K562 (cell line): ENCODE data around the gene ECI2. TPM values are rescaled to one million over a fixed set of nuclear protein-coding genes. Genes with fewer than 3 reads are reported as not detected.

Experiments
- ATAC-seq: fragments of 200-7000 bp; cut with Tn5 transposase; 3 replicates; pipeline ENCODE4 v1.9.1; 2020; ENCODE audit warnings: moderate library complexity
- BruUV-seq: library from RNA; stranded (reverse); fragments of 400-500 nt; replicated peaks from 2 replicates; lab custom pipeline; 2021; lab: Mats Ljungman, UMichigan
- CTCF ChIA-PET: fragments of 300-600 bp; formaldehyde crosslinking; extraction: SDS; loops from one replicate; lab custom pipeline; 2021; ENCODE audit warnings: low intra/inter-chr PET ratio; lab: Yijun Ruan, JAX
- POLR2A ChIA-PET: fragments of 300-600, 350-650 bp; sonication (Branson Sonifier 250); formaldehyde crosslinking; extraction: SDS; loops from one replicate; lab custom pipeline; 2021; ENCODE audit warnings: antibody characterized with exemption, inconsistent platforms; lab: Yijun Ruan, JAX
- DNase-seq, 4 experiments: peaks; one replicate each; pipeline versions ENCODE4 v3.0.0 to v3.0.0-alpha.2; 2011 to 2018; ENCODE audit warnings: low spot score in 3 of 4, mixed read lengths in 3 of 4; ENCODE audit errors: extremely low read depth in 1 of 4
- FAIRE-seq: peaks from 2 replicates; lab custom pipeline; 2011; peaks lifted over from hg19 to GRCh38; lab: Jason Lieb, UNC
- H2AFZ ChIP-seq: 2 replicates; pipeline ENCODE4 v1.6.0; 2011; ENCODE audit warnings: low read depth, low read length, control low read depth, inconsistent platforms
- H3K27ac ChIP-seq: fragments of 200-600 bp; 3 replicates; pipeline ENCODE4 v1.8.0; 2011; ENCODE audit warnings: low read depth, mild to moderate bottlenecking, control low read depth, inconsistent platforms, low read length, moderate library complexity, mixed read lengths; ENCODE audit errors: extremely low read depth
- H3K27me3 ChIP-seq, 2 experiments: fragments of 300-600 bp in 1 of 2; 2 replicates in 1 of 2; 3 replicates in 1 of 2; pipeline versions ENCODE4 v1.6.0 to v1.8.0; 2011; ENCODE audit warnings: inconsistent platforms in 2 of 2, low read length in 2 of 2, mild to moderate bottlenecking in 1 of 2, mixed read lengths in 1 of 2, moderate library complexity in 1 of 2; ENCODE audit not compliant: control insufficient read depth in 2 of 2, insufficient read depth in 2 of 2
- H3K36me3 ChIP-seq: fragments of 300-600 bp; 3 replicates; pipeline ENCODE4 v1.8.0; 2011; ENCODE audit warnings: mild to moderate bottlenecking, low read length, inconsistent platforms; ENCODE audit not compliant: control insufficient read depth, insufficient read depth
- H3K4me1 ChIP-seq, 2 experiments: fragments of 200-600 bp in 1 of 2; replicated peaks in 1 of 2; 2 replicates in 1 of 2; 3 replicates in 1 of 2; pipeline versions ENCODE4 v1.5.1 to v1.8.0; 2011; ENCODE audit warnings: inconsistent platforms in 2 of 2, low read length in 2 of 2, mild to moderate bottlenecking in 1 of 2, mixed read lengths in 1 of 2, moderate library complexity in 1 of 2; ENCODE audit not compliant: control insufficient read depth in 2 of 2, insufficient read depth in 2 of 2
- H3K4me2 ChIP-seq: 2 replicates; pipeline ENCODE4 v1.6.1; 2011; ENCODE audit warnings: low read length, control low read depth, inconsistent platforms, mixed read lengths; ENCODE audit not compliant: insufficient read depth
- H3K4me3 ChIP-seq: fragments of 200-600 bp; sonication (generic), shearing (Covaris generic); 2 replicates; pipeline ENCODE4 v1.5.1; 2016; ENCODE audit warnings: control low read depth, inconsistent platforms
- H3K79me2 ChIP-seq: fragments of 200-600 bp; 3 replicates; pipeline ENCODE4 v1.8.0; 2011; ENCODE audit warnings: low read length, inconsistent platforms; ENCODE audit not compliant: control insufficient read depth, insufficient read depth
- H3K9ac ChIP-seq, 2 experiments: 2 replicates each; pipeline versions ENCODE4 v1.6.0 to v1.6.1; 2011; ENCODE audit warnings: low read depth in 2 of 2, low read length in 2 of 2, control low read depth in 1 of 2, inconsistent platforms in 1 of 2, mild to moderate bottlenecking in 1 of 2, mixed read lengths in 1 of 2; ENCODE audit not compliant: insufficient read depth in 1 of 2
- H3K9me1 ChIP-seq: one replicate; pipeline ENCODE4 v1.6.0; 2011; ENCODE audit warnings: inconsistent platforms, mild to moderate bottlenecking, low read length, moderate library complexity; ENCODE audit not compliant: control insufficient read depth, insufficient read depth
- H3K9me3 ChIP-seq: replicated peaks from 2 replicates; pipeline ENCODE4 v1.5.1; 2011; ENCODE audit warnings: low read depth, low read length, inconsistent platforms; ENCODE audit not compliant: control insufficient read depth, insufficient read depth
- H4K20me1 ChIP-seq: replicated peaks from 2 replicates; pipeline ENCODE4 v1.6.1; 2011; ENCODE audit warnings: low read length, inconsistent platforms, mixed read lengths; ENCODE audit not compliant: control insufficient read depth, insufficient read depth
- BRD9 ChIP-seq: fragments of 450-650 bp; IDR thresholded peaks from 2 replicates; pipeline ENCODE4 v1.6.1; 2018; ENCODE audit warnings: low read depth; ENCODE audit not compliant: partially characterized antibody
- HMGXB4 ChIP-seq: sonication (generic); formaldehyde crosslinking; IDR thresholded peaks from 2 replicates; pipeline ENCODE4 v1.8.1; 2023; ENCODE audit warnings: mild to moderate bottlenecking, missing genetic modification reagents
- HOXB6 ChIP-seq: fragments of 250-450 bp; sonication (Bioruptor Pico); IDR thresholded peaks from 2 replicates; pipeline ENCODE4 v1.5.1; 2022; ENCODE audit warnings: mild to moderate bottlenecking, borderline replicate concordance
- ZNF197 ChIP-seq: fragments of 200-800 bp; sonication (Bioruptor generic); IDR thresholded peaks from 2 replicates; pipeline ENCODE4 v1.6.1; 2016; ENCODE audit warnings: low read depth, missing genetic modification characterization, missing compliant biosample characterization
- WGBS: fragments of 100-300 bp; shearing (Covaris generic); methylation state at CpG from one replicate; pipeline ENCODE4 v1.1.6; 2016; ENCODE audit warnings: low coverage, mixed read lengths; ENCODE audit not compliant: insufficient coverage; ENCODE audit errors: missing lambda C conversion rate; 5-methylcytosine and 5-hydroxymethylcytosine counted together
- in situ Hi-C: fragments of 300-500 bp; cut with MboI; formaldehyde crosslinking; loops from 4 replicates; pipeline ENCODE4 v1.15.0; 2018; ENCODE audit warnings: inconsistent platforms, mixed read lengths
- intact Hi-C: fragments of 100-400 bp; cut with micrococcal nuclease; formaldehyde crosslinking; loops from 2 replicates; pipeline ENCODE4 v1.14.2; 2022
- polyA plus RNA-seq, 8 experiments: library from polyadenylated mRNA; depleted of rRNA in 4 of 8; stranded (reverse) in 5 of 8; unstranded in 3 of 8; fragments of >200 nt; fragmentation: Nextera tagmentation in 2 of 8; fragmentation: Illumina TruSeq in 1 of 8; extraction: Ambion mirVana in 2 of 8; extraction: Trizol in 1 of 8; gene quantifications; 2 replicates each; pipeline versions ENCODE4 v1.2.1 to v1.2.3, GENCODE V29; 2011 to 2014; ENCODE audit warnings: inconsistent platforms in 1 of 8, missing spikeins in 1 of 8
- total RNA-seq, 7 experiments: library from RNA; depleted of rRNA in 6 of 7; stranded (reverse); fragments of >200 nt in 6 of 7; fragmentation: Illumina TruSeq in 2 of 7; extraction: Trizol in 2 of 7; gene quantifications; 2 replicates each; pipeline versions ENCODE4 v1.2.1 to v1.2.3, GENCODE V29; 2011 to 2021; ENCODE audit warnings: low replicate concordance in 1 of 7

The ECI2 gene
- total and polyA plus RNA-seq, 9 of the 15 experiments (the other 6 are each of a cell fraction or from before 2014, with no cell fraction given) = 80.7 to 377 (median 142) TPM

- intact Hi-C loops = no loop called here
- CTCF ChIA-PET = interaction anchor here (0.5 kb wide), 1 partner anchor 1180 kb away, joined by 4 read pairs; no protein-coding TSS in a partner anchor
- no peak overlapping the region for H3K27ac ChIP-seq
Observed at GRCh38 chr6:4164456-4164855, 29.1 kb upstream of the ECI2 start.

More at GRCh38 chr6:4164456-4164855, 29.1 kb upstream of the ECI2 start:
- Histone ChIP-seq H3K4me1 (no peaks in the 10 kb centered on the region), H3K4me2 (no peak overlapping the region), H3K4me3 (no peak overlapping the region), H3K27me3 (peaks cover 15 to 47% of the 10 kb centered on the region in 2 experiments), H3K79me2 (no peaks in the 10 kb centered on the region), H3K36me3 (no peaks in the 10 kb centered on the region), H4K20me1 (no peaks in the 10 kb centered on the region), H2AFZ (no peak overlapping the region), H3K9me1 (no peaks in the 10 kb centered on the region), H3K9me3 (peaks cover 6% of the 10 kb centered on the region), H3K9ac (no peak overlapping the region)
- in situ Hi-C loops = no loop called here
- TF ChIP-seq BRD9 (no peak), HOXB6 (CRISPR knock-in tag) (no peak), ZNF197 (CRISPR knock-in tag) (no peak), HMGXB4 (CRISPR knock-in tag) (no peak)
- no TSS peak for BruUV-seq
- 18% methylated on average over 6 of the region's 6 CpGs for WGBS
- POLR2A ChIA-PET = no interaction called here
- no peak for ATAC-seq
- FAIRE-seq = no peak
- DNase-seq = no peak
